ENCODE results near the gene TPPP3. TPM values are rescaled to one million over a fixed set of nuclear protein-coding genes. Genes with fewer than 3 reads are reported as not detected.
"Not testable (repeated sequence)": the region's sequence is repeated elsewhere in the genome, so short reads cannot be mapped to it uniquely, and the experiment has no call there.

Gene TPPP3
- total RNA-seq, 1 experiment from 2014 or later: 0.39 TPM

- ChIA-PET POLR2A (no interaction called here), CTCF (no interaction called here)
- H3K9me3 Mint-ChIP-seq (ENCODE audit: unreplicated experiment): no peaks in the 10 kb centered on the region
- intact Hi-C loops (cut with micrococcal nuclease; ENCODE audit: unreplicated experiment): no loop called here
- no peak for DNase-seq
- H3K4me1 ChIP-seq: peaks cover 33% of the 10 kb centered on the region
- H3K27me3 ChIP-seq (replicated peaks; ENCODE audit: control insufficient read depth, insufficient read depth, low read length): no peaks in the 10 kb centered on the region
- H3K36me3 Mint-ChIP-seq (ENCODE audit: insufficient read depth, unreplicated experiment): no peaks in the 10 kb centered on the region
- H3K36me3 ChIP-seq (ENCODE audit: control insufficient read depth, insufficient read depth, low read length): no peaks in the 10 kb centered on the region
- BruUV-seq (replicated peaks): no TSS peak
- peaks cover 34% of the 10 kb centered on the region for H3K4me1 Mint-ChIP-seq (ENCODE audit: low read depth, unreplicated experiment)
- TF ChIP-seq, protein P1, sequence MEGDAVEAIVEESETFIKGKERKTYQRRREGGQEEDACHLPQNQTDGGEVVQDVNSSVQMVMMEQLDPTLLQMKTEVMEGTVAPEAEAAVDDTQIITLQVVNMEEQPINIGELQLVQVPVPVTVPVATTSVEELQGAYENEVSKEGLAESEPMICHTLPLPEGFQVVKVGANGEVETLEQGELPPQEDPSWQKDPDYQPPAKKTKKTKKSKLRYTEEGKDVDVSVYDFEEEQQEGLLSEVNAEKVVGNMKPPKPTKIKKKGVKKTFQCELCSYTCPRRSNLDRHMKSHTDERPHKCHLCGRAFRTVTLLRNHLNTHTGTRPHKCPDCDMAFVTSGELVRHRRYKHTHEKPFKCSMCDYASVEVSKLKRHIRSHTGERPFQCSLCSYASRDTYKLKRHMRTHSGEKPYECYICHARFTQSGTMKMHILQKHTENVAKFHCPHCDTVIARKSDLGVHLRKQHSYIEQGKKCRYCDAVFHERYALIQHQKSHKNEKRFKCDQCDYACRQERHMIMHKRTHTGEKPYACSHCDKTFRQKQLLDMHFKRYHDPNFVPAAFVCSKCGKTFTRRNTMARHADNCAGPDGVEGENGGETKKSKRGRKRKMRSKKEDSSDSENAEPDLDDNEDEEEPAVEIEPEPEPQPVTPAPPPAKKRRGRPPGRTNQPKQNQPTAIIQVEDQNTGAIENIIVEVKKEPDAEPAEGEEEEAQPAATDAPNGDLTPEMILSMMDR (IDR thresholded peaks at IDR 0.05; ENCODE audit: insufficient read depth in 1 of 2, low read depth in 1 of 2, low read length in 1 of 2, severe bottlenecking in 1 of 2, unreplicated experiment in 1 of 2): no peak
- H3K9me3 ChIP-seq: no peaks in the 10 kb centered on the region
- H3K4me3 ChIP-seq (ENCODE audit: low read depth, low read length): no peak overlapping the region
- H3K27ac Mint-ChIP-seq (ENCODE audit: unreplicated experiment): no peak overlapping the region
- no peak overlapping the region for H3K4me3 Mint-ChIP-seq (ENCODE audit: unreplicated experiment)
- H3K27me3 Mint-ChIP-seq (ENCODE audit: insufficient read depth, unreplicated experiment): no peaks in the 10 kb centered on the region
These were observed 32.3 kb downstream of the TPPP3 start for GRCh38 chr16:67361038-67361437.

- peaks cover 27% of the 10 kb centered on the region for H3K4me1 ChIP-seq
- H3K27ac Mint-ChIP-seq (ENCODE audit: unreplicated experiment); H3K9me3 Mint-ChIP-seq (ENCODE audit: unreplicated experiment); H3K4me3 ChIP-seq (ENCODE audit: low read depth, low read length); H3K36me3 Mint-ChIP-seq (ENCODE audit: insufficient read depth, unreplicated experiment); intact Hi-C loops (cut with micrococcal nuclease; ENCODE audit: unreplicated experiment); H3K4me3 Mint-ChIP-seq (ENCODE audit: unreplicated experiment); H3K27me3 Mint-ChIP-seq (ENCODE audit: insufficient read depth, unreplicated experiment); BruUV-seq (replicated peaks); H3K27me3 ChIP-seq (replicated peaks; ENCODE audit: control insufficient read depth, insufficient read depth, low read length); H3K9me3 ChIP-seq; H3K36me3 ChIP-seq (ENCODE audit: control insufficient read depth, insufficient read depth, low read length); DNase-seq; CTCF ChIA-PET; POLR2A ChIA-PET: not testable (repeated sequence)
- H3K4me1 Mint-ChIP-seq (ENCODE audit: low read depth, unreplicated experiment): peaks cover 23% of the 10 kb centered on the region
These were observed 33.6 kb downstream of the TPPP3 start for GRCh38 chr16:67359540-67360269.

DNA sequence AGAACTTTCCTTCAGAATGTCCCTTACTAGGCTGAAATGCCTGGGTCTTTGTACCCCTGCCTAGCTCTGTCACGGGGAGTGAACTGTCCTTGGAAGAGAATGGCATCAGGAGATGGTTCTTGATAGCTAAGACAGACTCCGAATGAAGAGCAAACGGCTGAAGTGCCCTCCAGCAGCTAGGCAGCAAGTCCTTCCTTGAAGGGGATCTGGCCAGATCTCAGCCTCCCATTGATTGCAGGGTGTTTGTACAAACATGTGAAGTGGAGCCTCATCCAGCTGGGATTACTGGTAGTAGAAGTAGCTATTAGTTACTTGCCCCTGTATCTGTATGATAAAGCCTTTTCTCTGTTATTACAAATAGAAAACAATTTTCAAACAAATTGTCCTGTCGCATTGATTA is 35.7 kb downstream of the TPPP3 start:
- H3K4me3 ChIP-seq (ENCODE audit: low read depth, low read length): no peak overlapping the region
- Mint-ChIP-seq H3K9me3 (ENCODE audit: unreplicated experiment) (no peaks in the 10 kb centered on the region), H3K27me3 (ENCODE audit: insufficient read depth, unreplicated experiment) (no peaks in the 10 kb centered on the region), H3K36me3 (ENCODE audit: insufficient read depth, unreplicated experiment) (no peaks in the 10 kb centered on the region), H3K27ac (ENCODE audit: unreplicated experiment) (no peak overlapping the region), H3K4me3 (ENCODE audit: unreplicated experiment) (no peak overlapping the region), H3K4me1 (ENCODE audit: low read depth, unreplicated experiment) (peaks cover 10% of the 10 kb centered on the region)
- no peaks in the 10 kb centered on the region for H3K9me3 ChIP-seq
- CTCF ChIA-PET: interaction anchor here (0.6 kb wide), 1 partner anchor 76 kb away, joined by 4 read pairs; no protein-coding TSS in a partner anchor
- no peaks in the 10 kb centered on the region for H3K27me3 ChIP-seq (replicated peaks; ENCODE audit: control insufficient read depth, insufficient read depth, low read length)
- POLR2A ChIA-PET: interaction anchor here (0.7 kb wide), 1 partner anchor 302 kb away, joined by 5 read pairs; no protein-coding TSS in a partner anchor
- BruUV-seq (replicated peaks): no TSS peak
- intact Hi-C loops (cut with micrococcal nuclease; ENCODE audit: unreplicated experiment): no loop called here
- H3K4me1 ChIP-seq: peaks cover 6% of the 10 kb centered on the region; the same call in 1 of the 2 replicates
- H3K36me3 ChIP-seq (ENCODE audit: control insufficient read depth, insufficient read depth, low read length): no peaks in the 10 kb centered on the region
- no peak for DNase-seq
- TF ChIP-seq, protein P1 (IDR thresholded peaks at IDR 0.05; ENCODE audit: insufficient read depth in 1 of 2, low read depth in 1 of 2, low read length in 1 of 2, severe bottlenecking in 1 of 2, unreplicated experiment in 1 of 2): no peak

Measured in Caco-2 (cell line).